Neural progenitor cell (in vitro differentiated cells): ENCODE results near the gene DNM1L. TPM values are rescaled to one million over a fixed set of nuclear protein-coding genes. Genes with fewer than 3 reads are reported as not detected.

Experiments
- DNase-seq: peaks from one replicate; pipeline ENCODE4 v3.0.0-alpha.2; 2016; ENCODE audit warnings: low spot score
- H2AFZ ChIP-seq: fragments of 200-600 bp; sonication (generic); replicated peaks from 2 replicates; pipeline ENCODE4 v1.6.1; 2016; ENCODE audit warnings: antibody characterized with exemption
- H3F3A ChIP-seq: fragments of 200-600 bp; sonication (generic); 2 replicates; pipeline ENCODE4 v1.6.1; 2016; ENCODE audit warnings: antibody characterized with exemption, low read depth
- H3K27ac ChIP-seq: fragments of 200-600 bp; sonication (generic); 2 replicates; pipeline ENCODE4 v1.5.1; 2016; ENCODE audit warnings: mild to moderate bottlenecking
- H3K27me3 ChIP-seq: fragments of 200-600 bp; sonication (generic); 2 replicates; pipeline ENCODE4 v1.6.1; 2016; ENCODE audit warnings: mild to moderate bottlenecking, moderate library complexity
- H3K36me3 ChIP-seq: fragments of 200-600 bp; sonication (generic); 2 replicates; pipeline ENCODE4 v1.5.1; 2016
- H3K4me1 ChIP-seq: fragments of 200-600 bp; sonication (generic); 2 replicates; pipeline ENCODE4 v1.6.1; 2016; ENCODE audit warnings: mixed run types
- H3K4me2 ChIP-seq: fragments of 200-600 bp; sonication (generic); 2 replicates; pipeline ENCODE4 v1.6.1; 2016
- H3K4me3 ChIP-seq: fragments of 200-600 bp; sonication (generic); 2 replicates; pipeline ENCODE4 v1.5.1; 2016
- H3K79me2 ChIP-seq: fragments of 200-600 bp; sonication (generic); 2 replicates; pipeline ENCODE4 v1.6.1; 2016; ENCODE audit warnings: low read depth
- H3K9ac ChIP-seq: fragments of 200-600 bp; sonication (generic); 2 replicates; pipeline ENCODE4 v1.6.1; 2016
- H3K9me3 ChIP-seq: fragments of 200-600 bp; sonication (generic); 2 replicates; pipeline ENCODE4 v1.5.1; 2016; ENCODE audit warnings: low read depth
- H4K20me1 ChIP-seq: fragments of 200-600 bp; sonication (generic); 2 replicates; pipeline ENCODE4 v1.6.1; 2016; ENCODE audit warnings: low read depth
- H3K27ac Mint-ChIP-seq: 3 replicates; pipeline ENCODE4 v1.8.0; 2021; ENCODE audit warnings: mixed read lengths
- H3K27me3 Mint-ChIP-seq: 2 replicates; pipeline ENCODE4 v1.8.0; 2022; ENCODE audit warnings: low read depth, mild to moderate bottlenecking, inconsistent platforms, moderate library complexity, mixed read lengths; ENCODE audit not compliant: insufficient read depth
- H3K36me3 Mint-ChIP-seq: 3 replicates; pipeline ENCODE4 v1.8.0; 2021; ENCODE audit warnings: mixed read lengths
- H3K4me1 Mint-ChIP-seq: 3 replicates; pipeline ENCODE4 v1.8.0; 2021; ENCODE audit warnings: mixed read lengths
- H3K4me3 Mint-ChIP-seq: 3 replicates; pipeline ENCODE4 v1.8.0; 2021; ENCODE audit warnings: mild to moderate bottlenecking, moderate library complexity, mixed read lengths
- H3K9me3 Mint-ChIP-seq: 3 replicates; pipeline ENCODE4 v1.8.0; 2020; ENCODE audit warnings: mixed read lengths
- CTCF ChIP-seq: fragments of 200-600 bp; sonication (generic); IDR thresholded peaks from 2 replicates; pipeline ENCODE4 v1.5.1; 2017; ENCODE audit warnings: antibody characterized with exemption, mild to moderate bottlenecking
- EZH2 ChIP-seq: fragments of 200-600 bp; sonication (generic); IDR thresholded peaks from 2 replicates; pipeline ENCODE4 v1.6.1; 2017; ENCODE audit warnings: antibody characterized with exemption, mild to moderate bottlenecking, moderate library complexity
- EZH2phosphoT487 ChIP-seq: fragments of 200-600 bp; sonication (generic); IDR thresholded peaks from 2 replicates; pipeline ENCODE4 v1.6.1; 2017; ENCODE audit warnings: antibody characterized with exemption
- total RNA-seq: library from RNA; depleted of rRNA; stranded (reverse); fragments of >200 nt; gene quantifications from 2 replicates; pipeline ENCODE4 v1.2.3, GENCODE V29; 2015; ENCODE audit warnings: low replicate concordance

Gene DNM1L
- total RNA-seq, 1 donor from 2014 or later: 133 TPM

- Mint-ChIP-seq H3K27me3 (no peaks in the 10 kb centered on the region), H3K36me3 (peaks cover 44% of the 10 kb centered on the region), H3K4me1 (no peaks in the 10 kb centered on the region), H3K27ac (no peak overlapping the region), H3K9me3 (peaks cover 34% of the 10 kb centered on the region), H3K4me3 (no peak overlapping the region)
- Histone ChIP-seq H3F3A (no peaks in the 10 kb centered on the region), H3K27me3 (no peaks in the 10 kb centered on the region), H3K4me1 (no peaks in the 10 kb centered on the region), H3K9ac (no peak overlapping the region), H2AFZ (no peak overlapping the region), H4K20me1 (peaks cover 20% of the 10 kb centered on the region), H3K27ac (no peak overlapping the region), H3K4me3 (no peak overlapping the region), H3K79me2 (peaks cover 100% of the 10 kb centered on the region), H3K9me3 (no peaks in the 10 kb centered on the region), H3K4me2 (no peak overlapping the region), H3K36me3 (no peaks in the 10 kb centered on the region)
- no peak for DNase-seq
- no peak for TF ChIP-seq EZH2phosphoT487
- TF ChIP-seq CTCF: no peak
- no peak for TF ChIP-seq EZH2
Measured at GRCh38 chr12:32686340-32686739, 7.2 kb downstream of the DNM1L start.

GRCh38 chr12:32688786-32689185 is 9.7 kb downstream of the DNM1L start:
- peaks cover 39% of the 10 kb centered on the region for H3K9me3 Mint-ChIP-seq
- no peak overlapping the region for H3K4me3 Mint-ChIP-seq
- Histone ChIP-seq H3K27me3 (no peaks in the 10 kb centered on the region), H3K4me2 (no peak overlapping the region), H3K4me3 (no peak overlapping the region), H3F3A (no peaks in the 10 kb centered on the region), H3K27ac (no peak overlapping the region), H3K79me2 (peaks cover 100% of the 10 kb centered on the region), H2AFZ (no peak overlapping the region), H3K9ac (no peak overlapping the region), H3K9me3 (no peaks in the 10 kb centered on the region), H3K4me1 (no peaks in the 10 kb centered on the region), H3K36me3 (no peaks in the 10 kb centered on the region), H4K20me1 (peaks cover 20% of the 10 kb centered on the region)
- H3K27ac Mint-ChIP-seq: no peak overlapping the region
- H3K27me3 Mint-ChIP-seq: peaks cover 2% of the 10 kb centered on the region
- TF ChIP-seq CTCF: no peak
- TF ChIP-seq EZH2phosphoT487: no peak
- TF ChIP-seq EZH2: no peak
- no peaks in the 10 kb centered on the region for H3K4me1 Mint-ChIP-seq
- H3K36me3 Mint-ChIP-seq: peaks cover 56% of the 10 kb centered on the region
- no peak for DNase-seq

- Mint-ChIP-seq H3K27ac (no peak overlapping the region), H3K4me3 (no peak overlapping the region), H3K9me3 (peaks cover 49% of the 10 kb centered on the region), H3K4me1 (no peaks in the 10 kb centered on the region), H3K27me3 (peaks cover 2% of the 10 kb centered on the region), H3K36me3 (peaks cover 64% of the 10 kb centered on the region)
- no peaks in the 10 kb centered on the region for H3K27me3 ChIP-seq
- TF ChIP-seq CTCF: no peak
- TF ChIP-seq EZH2phosphoT487: no peak
- TF ChIP-seq EZH2: no peak
- no peak overlapping the region for H3K9ac ChIP-seq
- no peak overlapping the region for H3K4me3 ChIP-seq
- H3K79me2 ChIP-seq: peaks cover 100% of the 10 kb centered on the region
- H3K4me1 ChIP-seq: no peaks in the 10 kb centered on the region
- DNase-seq: no peak
- no peaks in the 10 kb centered on the region for H3F3A ChIP-seq
- H3K36me3 ChIP-seq: peaks cover 7% of the 10 kb centered on the region
- peaks cover 20% of the 10 kb centered on the region for H4K20me1 ChIP-seq
- no peaks in the 10 kb centered on the region for H3K9me3 ChIP-seq
- no peak overlapping the region for H3K27ac ChIP-seq
- H2AFZ ChIP-seq: no peak overlapping the region
- H3K4me2 ChIP-seq: no peak overlapping the region
Measured at GRCh38 chr12:32690927-32691326, 11.8 kb downstream of the DNM1L start.
